Measurements from ENCODE around the gene ZFPM1. TPM values are rescaled to one million over a fixed set of nuclear protein-coding genes. Genes with fewer than 3 reads are reported as not detected.

Gene ZFPM1
- total RNA-seq (2021; ENCODE audit: unreplicated experiment) = 14.6 TPM
- 5.6 and 6.4 TPM in 2 replicates for polyA plus RNA-seq (2012)
- Bru-seq, nascent RNA = percentile 49 among the genes with signal in this experiment
- BruChase-seq, experiment 1, labeled RNA remaining after a 6-hour chase = percentile 58 among the genes with signal in this experiment
- percentile 52 among the genes with signal in this experiment for BruChase-seq, experiment 2, labeled RNA remaining after a 2-hour chase
- long read RNA-seq, partial matches to known transcripts = 0 of 15 reads
- long read RNA-seq, other reads (novel, unspliced or antisense) = 15 of 15 reads

GRCh38 chr16:88453217-88453531, at the start of gene ZFPM1:
Gene ZFPM1 (plus strand): TSS chr16:88453280. CDS start chr16:88453639, 359 bp downstream.
- DNase-seq (ENCODE audit: low read depth, low spot score) (no peak), ATAC-seq (peak; percentile 67; the same call in 1 of the 2 replicates)
- Histone ChIP-seq H3K4me1 (ENCODE audit: control insufficient read depth in 1 of 2, insufficient read depth in 2 of 2, low read length in 2 of 2) (peaks cover 36 to 58% of the 10 kb centered on the region in 2 experiments), H2AFZ (ENCODE audit: low read depth, low read length, poor library complexity, severe bottlenecking) (peak within 1 kb of the TSS; percentile 67), H4K20me1 (ENCODE audit: insufficient read depth) (peaks cover 3% of the 10 kb centered on the region; the same call in 1 of the 2 replicates), H3K4me3 (replicated peaks in 1 of 2; ENCODE audit: low read depth in 1 of 2, low read length in 2 of 2) (peak within 1 kb of the TSS; percentile 58 to 94), H3K27ac (ENCODE audit: low read depth, low read length) (peak within 1 kb of the TSS; percentile 91), H3K9me2 (ENCODE audit: insufficient read depth) (no peaks in the 10 kb centered on the region), H3K4me2 (ENCODE audit: low read length) (peak within 1 kb of the TSS; percentile 100), H3K79me2 (ENCODE audit: insufficient read depth, low read length) (peaks cover 43% of the 10 kb centered on the region), H3K36me3 (ENCODE audit: control insufficient read depth in 1 of 2, insufficient read depth in 2 of 2, low read length in 2 of 2) (no peaks in the 10 kb centered on the region), H3K9ac (ENCODE audit: low read length) (peak within 1 kb of the TSS; percentile 89), H3K9me3 (ENCODE audit: control insufficient read depth in 1 of 2, insufficient read depth in 1 of 2, low read depth in 1 of 2, low read length in 2 of 2) (no peaks in the 10 kb centered on the region), H3K27me3 (ENCODE audit: insufficient read depth, low read length) (no peaks in the 10 kb centered on the region)
- BruUV-seq (replicated peaks) = no TSS peak
- intact Hi-C loops (cut with micrococcal nuclease) = loop anchor here (2.0 to 10.0 kb wide), 4 partner anchors 52 to 678 kb away; partner anchors contain the start of genes CYBA and ZC3H18
- POLR2A ChIA-PET = no interaction called here
- RAD21 ChIA-PET (ENCODE audit: low non-redundant PET in 1 of 2, low total read pairs in 2 of 2, uncharacterized antibody in 2 of 2, unreplicated experiment in 2 of 2) = no interaction called here
- CTCF ChIA-PET = interaction anchor here (1.0 to 1.5 kb wide), 4 partner anchors 10 to 109 kb away, joined by 3 to 10 read pairs (median 5); no protein-coding TSS in a partner anchor
- TF ChIP-seq POLR2AphosphoS5 (IDR thresholded peaks at IDR 0.05; ENCODE audit: low read depth, low read length) (peak; percentile 88), FOSL1 (IDR thresholded peaks at IDR 0.05; ENCODE audit: low read depth) (no peak), CTCF (IDR thresholded peaks at IDR 0.05 in 2 of 3, conservative IDR thresholded peaks at IDR 0.05 in 1 of 3; ENCODE audit: borderline replicate concordance in 1 of 3, insufficient read depth in 1 of 3, low read depth in 2 of 3, low read length in 2 of 3) (no peak), CEBPB (IDR thresholded peaks at IDR 0.05; ENCODE audit: low read depth) (no peak), YY1 (IDR thresholded peaks at IDR 0.05; ENCODE audit: extremely low read depth, insufficient replicate concordance, low read depth, low read length) (peak; percentile 32), REST (IDR thresholded peaks at IDR 0.05; ENCODE audit: low read depth) (no peak)

Measured in HCT116 (cell line).